ENCODE data around the gene CAMK2D. TPM values are rescaled to one million over a fixed set of nuclear protein-coding genes. Genes with fewer than 3 reads are reported as not detected.

Gene CAMK2D
- total and polyA plus RNA-seq, 2 experiments from 2014 or later: 4.9 to 14.6 TPM

GRCh38 chr4:113495790-113496189, 265.7 kb downstream of the CAMK2D start:
- Histone ChIP-seq H2AFZ (no peak overlapping the region), H3K9me2 (ENCODE audit: insufficient read depth) (peaks cover 5% of the 10 kb centered on the region; the same call in 1 of the 2 replicates), H3F3A (replicated peaks; ENCODE audit: low read depth) (no peaks in the 10 kb centered on the region), H3K27me3 (ENCODE audit: insufficient read depth) (no peaks in the 10 kb centered on the region), H3K4me1 (ENCODE audit: insufficient read depth) (no peaks in the 10 kb centered on the region), H3K36me3 (ENCODE audit: insufficient read depth) (0 out of 2 replicates have a peak, but pooled peaks cover 4% of the 10 kb centered on the region), H3K79me2 (replicated peaks; ENCODE audit: insufficient read depth) (no peaks in the 10 kb centered on the region), H3K4me3 (no peak overlapping the region), H4K20me1 (replicated peaks; ENCODE audit: insufficient read depth) (no peaks in the 10 kb centered on the region), H3K27ac (ENCODE audit: low read depth) (no peak overlapping the region), H3K4me2 (no peak overlapping the region)
- TF ChIP-seq CREB1 (CRISPR knock-in tag; IDR thresholded peaks at IDR 0.05; ENCODE audit: low read depth): no peak
- TF ChIP-seq EZH2 (IDR thresholded peaks at IDR 0.05; ENCODE audit: low read depth, unreplicated experiment): no peak
- no peak for TF ChIP-seq ZNF331 (CRISPR knock-in tag; IDR thresholded peaks at IDR 0.05; ENCODE audit: low read depth)
- TF ChIP-seq ZNF462 (CRISPR knock-in tag; IDR thresholded peaks at IDR 0.05): no peak
- no peak for TF ChIP-seq ZNF114 (CRISPR knock-in tag; IDR thresholded peaks at IDR 0.05)
- no peak for TF ChIP-seq ETS1 (IDR thresholded peaks at IDR 0.05)
- TF ChIP-seq EZH2phosphoT487 (IDR thresholded peaks at IDR 0.05; ENCODE audit: unreplicated experiment): no peak
- H3K4me3 Mint-ChIP-seq: no peak overlapping the region
- no peaks in the 10 kb centered on the region for H3K4me1 Mint-ChIP-seq
- DNase-seq (ENCODE audit: low spot score) (no peak), ATAC-seq (no peak)
- peaks cover 14% of the 10 kb centered on the region for H3K36me3 Mint-ChIP-seq (ENCODE audit: low read depth)
- H3K9me3 Mint-ChIP-seq: peaks cover 22% of the 10 kb centered on the region
- peaks cover 4% of the 10 kb centered on the region for H3K27me3 Mint-ChIP-seq (ENCODE audit: insufficient read depth, low read depth, poor library complexity)
- no peak overlapping the region for H3K27ac Mint-ChIP-seq
